ENCODE measurements around the gene DOCK2.

Gene DOCK2

DNA sequence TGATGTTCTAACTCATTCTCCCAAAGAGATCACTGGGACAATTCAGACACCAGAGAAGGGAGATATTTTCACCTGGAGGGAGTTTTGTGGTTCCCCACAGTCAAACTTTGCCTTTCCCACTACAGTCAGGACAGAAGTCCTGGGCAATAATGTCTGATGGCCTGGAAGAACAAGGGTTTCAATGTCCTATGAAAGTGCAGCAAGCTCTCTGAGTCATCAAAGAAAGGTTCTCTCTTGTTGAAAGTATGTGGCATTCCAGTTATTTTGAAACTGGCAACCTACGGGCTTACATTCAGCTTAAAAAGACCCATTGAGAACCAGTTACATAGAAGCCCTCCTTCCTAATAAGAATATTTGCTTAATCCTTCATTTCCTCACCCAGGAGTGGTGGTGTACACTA lies 239.3 kb downstream of the DOCK2 start:
- Histone ChIP-seq H3K27me3 (ENCODE audit: control insufficient read depth, insufficient read depth, low read length) (no peaks in the 10 kb centered on the region), H3K4me3 (ENCODE audit: low read length) (no peak overlapping the region), H3K4me1 (ENCODE audit: control insufficient read depth, insufficient read depth, low read length) (no peaks in the 10 kb centered on the region), H3K36me3 (ENCODE audit: control insufficient read depth, insufficient read depth, low read length) (no peaks in the 10 kb centered on the region), H3K27ac (ENCODE audit: low read depth, low read length) (no peak overlapping the region), H3K9ac (ENCODE audit: low read length) (no peak overlapping the region)

DNA sequence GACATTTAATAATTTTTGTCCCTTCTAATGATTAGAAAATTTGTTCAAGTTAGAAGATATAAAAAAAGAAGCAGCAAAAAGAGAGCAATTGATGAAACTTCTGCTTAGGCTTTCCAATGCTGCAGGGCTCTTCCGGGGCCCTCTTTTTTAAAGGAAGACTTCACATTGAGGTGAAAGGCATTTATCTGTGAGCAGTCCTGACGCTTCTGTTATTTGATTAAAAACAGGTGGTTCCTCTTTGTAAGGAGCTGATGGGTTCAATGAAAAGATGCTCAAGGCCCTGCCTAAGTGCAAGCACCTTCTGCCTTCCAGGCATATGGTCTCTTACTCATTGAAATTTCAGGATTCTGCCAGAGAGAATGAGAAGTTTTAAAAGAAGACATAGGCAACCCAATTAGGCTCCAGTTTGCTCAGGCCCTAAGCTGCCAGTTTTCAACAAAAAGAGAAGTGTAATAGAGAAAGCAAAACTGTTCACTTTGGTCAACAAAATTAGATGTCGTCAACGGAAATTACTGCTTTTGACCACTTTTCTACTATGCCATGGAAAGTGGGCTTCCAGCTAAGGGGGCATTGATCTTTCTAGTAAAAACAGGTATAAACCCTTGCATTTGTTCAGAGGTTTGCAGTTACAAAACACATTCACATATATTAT lies 243.1 kb downstream of the DOCK2 start:
- Histone ChIP-seq H3K27me3 (ENCODE audit: control insufficient read depth, insufficient read depth, low read length) (no peaks in the 10 kb centered on the region), H3K36me3 (ENCODE audit: control insufficient read depth, insufficient read depth, low read length) (no peaks in the 10 kb centered on the region), H3K27ac (ENCODE audit: low read depth, low read length) (no peak overlapping the region), H3K4me1 (ENCODE audit: control insufficient read depth, insufficient read depth, low read length) (no peaks in the 10 kb centered on the region), H3K9ac (ENCODE audit: low read length) (no peak overlapping the region), H3K4me3 (ENCODE audit: low read length) (no peak overlapping the region)

DNA sequence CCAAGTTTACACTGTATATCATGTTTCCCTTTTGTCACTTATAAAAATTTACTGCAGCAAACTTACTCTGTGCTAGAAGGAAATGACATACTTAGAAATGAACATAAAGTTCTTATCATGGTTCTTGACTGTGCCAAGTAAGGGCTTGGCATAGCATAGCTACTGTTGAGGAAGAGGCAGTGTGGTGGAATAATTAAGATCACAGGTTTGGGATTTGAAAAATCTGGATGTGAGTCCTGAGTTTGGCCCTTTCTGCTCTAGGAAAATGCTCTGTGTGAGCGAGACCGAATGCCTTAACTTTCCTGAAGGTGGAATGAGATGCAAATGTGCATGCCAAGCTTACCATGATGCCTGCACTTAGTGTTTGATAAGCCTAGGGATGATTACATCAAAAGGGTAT lies 243.7 kb downstream of the DOCK2 start:
- Histone ChIP-seq H3K36me3 (ENCODE audit: control insufficient read depth, insufficient read depth, low read length) (no peaks in the 10 kb centered on the region), H3K4me1 (ENCODE audit: control insufficient read depth, insufficient read depth, low read length) (no peaks in the 10 kb centered on the region), H3K4me3 (ENCODE audit: low read length) (no peak overlapping the region), H3K27ac (ENCODE audit: low read depth, low read length) (no peak overlapping the region), H3K27me3 (ENCODE audit: control insufficient read depth, insufficient read depth, low read length) (no peaks in the 10 kb centered on the region), H3K9ac (ENCODE audit: low read length) (no peak overlapping the region)

DNA sequence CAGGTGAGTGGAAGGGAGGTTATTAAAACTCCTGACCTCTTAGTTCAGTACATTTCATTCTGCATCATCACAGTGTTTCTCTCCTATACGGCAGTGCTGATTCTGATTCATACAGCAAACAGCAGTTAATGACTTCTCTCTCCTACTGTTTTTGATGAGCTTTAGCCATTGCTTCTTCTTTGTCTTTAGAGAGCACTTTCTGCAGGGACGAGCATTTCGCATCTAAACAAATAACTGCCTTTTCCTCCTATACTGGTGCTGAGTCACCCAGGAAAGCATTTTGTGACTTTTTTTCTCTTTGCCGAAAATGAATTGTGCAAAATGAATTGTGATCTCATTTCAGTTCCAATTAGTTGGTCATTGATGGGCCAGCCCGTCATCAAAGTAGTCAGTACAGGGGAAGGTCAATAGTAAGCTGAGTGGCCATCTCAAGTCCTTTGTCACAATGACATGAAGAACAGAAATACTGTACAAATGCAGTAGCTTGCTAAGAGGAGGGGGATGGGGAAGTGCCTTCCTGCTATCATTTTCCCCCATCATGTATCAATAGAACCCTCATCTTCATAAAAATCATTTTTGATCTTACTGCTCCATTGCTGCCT lies 244.7 kb downstream of the DOCK2 start:
- no peak overlapping the region for H3K27ac ChIP-seq (ENCODE audit: low read depth, low read length)

DNA sequence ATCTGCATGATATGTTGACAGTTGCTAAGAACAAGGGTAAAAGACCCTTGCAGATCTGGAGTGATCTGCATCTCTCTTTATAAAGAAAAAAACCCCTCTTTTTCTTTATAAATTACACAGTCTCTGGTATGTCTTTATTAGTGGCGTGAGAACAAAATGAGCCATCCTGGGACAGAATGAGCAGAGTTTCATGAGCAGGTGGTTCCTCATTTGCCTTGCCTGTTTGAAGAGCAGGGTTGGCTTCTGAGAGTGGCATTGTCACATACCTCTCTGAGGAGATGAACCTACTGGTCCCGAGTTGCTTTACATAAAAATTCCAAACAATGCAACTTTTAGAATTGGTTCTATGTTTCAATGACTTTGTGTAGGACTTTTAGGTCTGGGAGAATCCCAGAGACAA lies 249.0 kb downstream of the DOCK2 start:
- Histone ChIP-seq H3K9ac (ENCODE audit: low read length) (no peak overlapping the region), H3K4me3 (ENCODE audit: low read length) (no peak overlapping the region), H3K36me3 (ENCODE audit: control insufficient read depth, insufficient read depth, low read length) (no peaks in the 10 kb centered on the region), H3K27ac (ENCODE audit: low read depth, low read length) (no peak overlapping the region), H3K27me3 (ENCODE audit: control insufficient read depth, insufficient read depth, low read length) (no peaks in the 10 kb centered on the region), H3K4me1 (ENCODE audit: control insufficient read depth, insufficient read depth, low read length) (no peaks in the 10 kb centered on the region)

More for the DNA sequence above, 244.7 kb downstream of the DOCK2 start:
- Histone ChIP-seq H3K4me3 (ENCODE audit: low read length) (no peak overlapping the region), H3K36me3 (ENCODE audit: control insufficient read depth, insufficient read depth, low read length) (no peaks in the 10 kb centered on the region), H3K4me1 (ENCODE audit: control insufficient read depth, insufficient read depth, low read length) (no peaks in the 10 kb centered on the region), H3K27me3 (ENCODE audit: control insufficient read depth, insufficient read depth, low read length) (no peaks in the 10 kb centered on the region), H3K9ac (ENCODE audit: low read length) (no peak overlapping the region)

DNA sequence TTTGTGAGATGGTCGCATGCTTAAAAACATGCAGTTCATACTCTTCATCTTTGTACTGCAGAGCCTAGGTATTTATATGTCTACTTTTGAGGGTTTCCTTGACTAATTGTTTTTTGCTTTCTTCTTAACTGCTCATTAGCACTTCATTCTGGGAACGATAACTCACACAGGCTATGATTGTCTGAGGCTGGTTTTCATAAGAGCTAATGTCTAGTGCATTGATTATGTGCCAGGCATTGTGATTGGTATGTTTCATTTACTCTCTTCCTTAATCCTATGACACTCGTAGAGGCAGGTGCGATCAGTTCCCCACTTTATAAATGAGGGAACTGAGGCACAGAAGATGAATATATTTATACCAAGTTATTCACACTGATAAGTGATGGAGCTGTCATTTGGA lies 249.6 kb downstream of the DOCK2 start:
- Histone ChIP-seq H3K9ac (ENCODE audit: low read length) (no peak overlapping the region), H3K4me3 (ENCODE audit: low read length) (no peak overlapping the region), H3K27ac (ENCODE audit: low read depth, low read length) (no peak overlapping the region), H3K4me1 (ENCODE audit: control insufficient read depth, insufficient read depth, low read length) (no peaks in the 10 kb centered on the region), H3K27me3 (ENCODE audit: control insufficient read depth, insufficient read depth, low read length) (no peaks in the 10 kb centered on the region), H3K36me3 (ENCODE audit: control insufficient read depth, insufficient read depth, low read length) (no peaks in the 10 kb centered on the region)

DNA sequence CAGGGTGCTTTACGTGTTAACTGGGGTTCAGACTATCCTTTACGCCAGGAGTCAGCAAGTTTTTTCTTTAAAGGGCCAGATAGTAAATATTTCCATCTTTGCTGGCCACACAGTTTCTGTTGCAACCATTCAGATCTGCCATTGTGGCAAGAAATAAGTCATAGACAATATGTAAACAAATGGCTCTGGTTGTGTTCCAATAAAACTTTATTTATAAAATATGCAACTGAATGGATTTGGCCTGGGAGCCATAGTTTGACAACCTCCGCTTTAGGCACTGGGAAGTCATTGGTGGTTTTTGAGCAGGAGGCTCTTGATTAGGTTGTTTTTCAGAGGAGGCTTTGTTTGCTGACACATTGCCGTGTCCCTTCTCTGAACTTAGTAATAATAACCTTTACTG lies 252.5 kb downstream of the DOCK2 start:
- Histone ChIP-seq H3K36me3 (ENCODE audit: control insufficient read depth, insufficient read depth, low read length) (no peaks in the 10 kb centered on the region), H3K27ac (ENCODE audit: low read depth, low read length) (no peak overlapping the region), H3K27me3 (ENCODE audit: control insufficient read depth, insufficient read depth, low read length) (no peaks in the 10 kb centered on the region), H3K9ac (ENCODE audit: low read length) (no peak overlapping the region), H3K4me1 (ENCODE audit: control insufficient read depth, insufficient read depth, low read length) (no peaks in the 10 kb centered on the region), H3K4me3 (ENCODE audit: low read length) (no peak overlapping the region)

DNA sequence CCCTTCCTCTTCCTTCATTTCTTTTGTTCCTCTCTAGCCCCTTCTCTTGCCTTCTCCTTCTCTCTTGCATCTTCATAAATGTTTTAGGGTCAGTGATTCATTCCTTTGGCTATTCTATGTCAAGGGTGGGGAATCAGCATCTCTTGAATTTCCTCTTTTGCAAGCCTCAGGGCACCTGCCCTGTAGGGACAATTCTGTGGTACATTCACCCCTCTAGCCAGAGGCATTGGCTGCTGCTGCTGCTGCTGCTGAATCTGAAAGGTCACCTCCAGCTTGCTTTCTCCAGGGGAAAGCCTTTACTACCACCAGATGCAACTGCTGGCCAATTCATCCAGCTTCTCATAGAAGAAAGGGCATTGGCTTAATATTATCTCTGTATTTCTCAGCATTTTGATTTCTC lies 255.9 kb downstream of the DOCK2 start:
- Histone ChIP-seq H3K9ac (ENCODE audit: low read length) (no peak overlapping the region), H3K36me3 (ENCODE audit: control insufficient read depth, insufficient read depth, low read length) (no peaks in the 10 kb centered on the region), H3K27me3 (ENCODE audit: control insufficient read depth, insufficient read depth, low read length) (no peaks in the 10 kb centered on the region), H3K4me3 (ENCODE audit: low read length) (no peak overlapping the region), H3K27ac (ENCODE audit: low read depth, low read length) (no peak overlapping the region), H3K4me1 (ENCODE audit: control insufficient read depth, insufficient read depth, low read length) (no peaks in the 10 kb centered on the region)

DNA sequence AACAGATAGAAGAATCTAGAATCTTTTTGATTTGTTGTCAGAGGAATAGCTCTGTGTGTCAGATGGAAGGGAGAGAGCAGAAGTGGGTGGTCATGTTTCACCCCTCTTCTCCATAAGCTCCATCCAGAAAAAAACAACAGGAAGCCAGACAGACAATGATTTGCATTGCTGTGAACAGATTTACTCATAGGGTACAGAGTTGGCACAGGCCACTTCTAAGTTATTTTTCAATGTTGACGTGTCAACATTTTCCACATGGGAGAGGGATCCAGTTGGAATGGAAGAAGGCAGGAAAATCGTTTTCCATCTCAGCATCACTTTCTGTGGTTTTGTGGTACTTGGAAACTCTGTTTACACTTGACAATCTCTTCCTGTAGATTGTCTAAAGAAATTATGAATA lies 256.5 kb downstream of the DOCK2 start:
- H3K27me3 ChIP-seq (ENCODE audit: control insufficient read depth, insufficient read depth, low read length) = no peaks in the 10 kb centered on the region
- no peaks in the 10 kb centered on the region for H3K36me3 ChIP-seq (ENCODE audit: control insufficient read depth, insufficient read depth, low read length)
- no peak overlapping the region for H3K27ac ChIP-seq (ENCODE audit: low read depth, low read length)
- H3K4me3 ChIP-seq (ENCODE audit: low read length) = no peak overlapping the region
- no peaks in the 10 kb centered on the region for H3K4me1 ChIP-seq (ENCODE audit: control insufficient read depth, insufficient read depth, low read length)
- no peak overlapping the region for H3K9ac ChIP-seq (ENCODE audit: low read length)

DNA sequence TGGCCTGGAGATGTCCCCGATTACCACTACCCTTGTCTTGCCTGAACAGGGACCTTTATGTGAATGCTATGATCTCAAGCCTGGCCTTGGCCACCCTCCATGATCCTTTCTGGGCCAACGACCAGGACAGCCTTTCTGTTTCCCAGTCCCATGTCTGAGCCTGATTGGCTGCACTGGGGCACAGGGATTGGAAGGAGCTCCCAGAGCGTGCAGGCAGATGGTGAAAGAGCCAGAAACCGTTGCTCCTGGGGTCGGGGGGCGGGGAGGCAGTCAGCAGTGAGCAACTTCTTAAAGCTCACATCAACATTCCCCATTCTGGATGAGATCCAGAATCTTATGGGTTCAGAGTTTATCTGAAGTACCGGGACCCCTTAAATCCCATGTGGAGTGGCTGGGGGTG lies 258.9 kb downstream of the DOCK2 start:
- H3K36me3 ChIP-seq (ENCODE audit: control insufficient read depth, insufficient read depth, low read length) = no peaks in the 10 kb centered on the region
- no peak overlapping the region for H3K9ac ChIP-seq (ENCODE audit: low read length)
- no peaks in the 10 kb centered on the region for H3K4me1 ChIP-seq (ENCODE audit: control insufficient read depth, insufficient read depth, low read length)
- H3K27me3 ChIP-seq (ENCODE audit: control insufficient read depth, insufficient read depth, low read length) = no peaks in the 10 kb centered on the region
- H3K4me3 ChIP-seq (ENCODE audit: low read length) = no peak overlapping the region
- no peak overlapping the region for H3K27ac ChIP-seq (ENCODE audit: low read depth, low read length)

DNA sequence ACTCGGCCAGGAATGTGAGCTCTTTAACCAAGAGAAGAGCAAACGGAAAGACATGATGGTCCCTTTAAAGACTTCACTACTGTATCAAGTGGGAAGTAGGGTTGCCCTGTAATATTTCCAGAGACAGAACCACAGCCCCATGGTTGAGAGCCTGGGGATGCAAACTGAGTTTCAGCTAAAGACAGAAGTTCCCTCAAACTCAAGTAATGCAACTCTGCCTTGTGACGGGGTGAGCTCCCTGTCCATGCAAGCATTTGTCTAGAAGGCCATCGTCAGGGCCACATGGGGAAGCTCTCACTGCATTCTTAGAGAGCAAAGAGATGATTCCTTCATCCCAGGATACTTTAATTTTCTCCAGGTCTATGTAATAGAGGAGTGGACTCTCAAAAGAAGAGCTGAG lies 260.4 kb downstream of the DOCK2 start:
- H3K27me3 ChIP-seq (ENCODE audit: control insufficient read depth, insufficient read depth, low read length) = no peaks in the 10 kb centered on the region
- no peaks in the 10 kb centered on the region for H3K36me3 ChIP-seq (ENCODE audit: control insufficient read depth, insufficient read depth, low read length)
- no peaks in the 10 kb centered on the region for H3K4me1 ChIP-seq (ENCODE audit: control insufficient read depth, insufficient read depth, low read length)
- H3K27ac ChIP-seq (ENCODE audit: low read depth, low read length) = no peak overlapping the region
- H3K4me3 ChIP-seq (ENCODE audit: low read length) = no peak overlapping the region
- no peak overlapping the region for H3K9ac ChIP-seq (ENCODE audit: low read length)

DNA sequence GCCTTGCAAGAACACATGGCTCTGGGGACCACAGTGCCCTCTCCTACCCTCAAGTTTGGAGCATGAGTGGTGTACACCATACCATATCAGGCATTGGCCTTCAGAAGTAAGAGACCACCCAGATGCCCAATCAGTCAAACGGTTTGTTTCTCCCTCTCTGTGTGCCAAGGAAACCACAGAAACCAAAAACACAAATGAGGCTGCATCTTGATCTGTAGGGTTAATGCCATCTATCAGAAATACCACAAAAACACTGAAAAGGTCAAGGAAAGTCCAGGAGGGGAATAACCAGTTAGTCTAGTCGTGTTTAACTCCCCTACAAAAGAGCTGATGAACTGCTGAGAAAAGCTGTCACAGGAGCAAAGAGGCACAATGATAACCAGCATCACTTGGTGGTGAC lies 264.8 kb downstream of the DOCK2 start:
- Histone ChIP-seq H3K27ac (ENCODE audit: low read depth, low read length) (no peak overlapping the region), H3K4me1 (ENCODE audit: control insufficient read depth, insufficient read depth, low read length) (no peaks in the 10 kb centered on the region), H3K27me3 (ENCODE audit: control insufficient read depth, insufficient read depth, low read length) (no peaks in the 10 kb centered on the region), H3K36me3 (ENCODE audit: control insufficient read depth, insufficient read depth, low read length) (no peaks in the 10 kb centered on the region), H3K9ac (ENCODE audit: low read length) (no peak overlapping the region), H3K4me3 (ENCODE audit: low read length) (no peak overlapping the region)

DNA sequence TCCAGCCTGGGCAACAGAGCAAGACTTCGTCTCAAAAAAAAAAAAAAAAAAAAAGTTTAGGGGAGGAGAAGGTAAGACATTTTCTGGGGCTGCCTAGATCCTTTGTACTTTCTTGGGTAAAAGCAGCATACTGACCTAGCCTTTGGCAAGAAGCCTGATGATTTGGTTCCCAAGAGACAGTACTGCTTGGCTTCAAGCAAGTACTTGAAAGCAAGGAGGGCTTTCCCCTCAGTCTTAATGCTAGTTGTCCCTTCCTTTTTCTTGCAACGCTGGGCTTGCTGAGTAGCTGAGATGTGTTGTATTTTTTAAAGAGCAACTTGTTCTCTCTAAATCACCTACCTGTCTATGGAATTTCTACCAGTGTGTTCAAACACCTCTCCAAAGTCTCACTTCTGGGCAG lies 267.0 kb downstream of the DOCK2 start:
- no peak overlapping the region for H3K9ac ChIP-seq (ENCODE audit: low read length)
- H3K4me1 ChIP-seq (ENCODE audit: control insufficient read depth, insufficient read depth, low read length) = no peaks in the 10 kb centered on the region
- H3K36me3 ChIP-seq (ENCODE audit: control insufficient read depth, insufficient read depth, low read length) = no peaks in the 10 kb centered on the region
- no peaks in the 10 kb centered on the region for H3K27me3 ChIP-seq (ENCODE audit: control insufficient read depth, insufficient read depth, low read length)
- no peak overlapping the region for H3K27ac ChIP-seq (ENCODE audit: low read depth, low read length)
- H3K4me3 ChIP-seq (ENCODE audit: low read length) = no peak overlapping the region

Measured in rectal smooth muscle tissue (tissue), 1 donor.